OCI-M2 (cell line): ENCODE results near the gene AOC3.
A peak's percentile ranks its signal among the peaks of the same experiment; 100 is the strongest.

Experiments used
- DNase-seq: peaks from one replicate; lab custom pipeline; 2025; ENCODE audit not compliant: unreplicated experiment; lab: John Stamatoyannopoulos, UW

The AOC3 gene

GRCh38 chr17:42850954-42851353 is at the start of gene AOC3:
TSS of gene AOC3 (plus strand) at chr17:42851199. CDS start at chr17:42851344, 145 bp downstream.
- DNase-seq: no peak

GRCh38 chr17:42803074-42803883 is 47.7 kb upstream of the AOC3 start:
- DNase-seq: no peak

GRCh38 chr17:42804918-42805367 is 46.1 kb upstream of the AOC3 start:
- no peak for DNase-seq

- DNase-seq: no peak
Measured at GRCh38 chr17:42806249-42806648, 44.8 kb upstream of the AOC3 start.

- DNase-seq: no peak
Measured at GRCh38 chr17:42809250-42809649, 41.7 kb upstream of the AOC3 start.

GRCh38 chr17:42814633-42815399 is 36.2 kb upstream of the AOC3 start:
- DNase-seq: no peak

- no peak for DNase-seq
Measured at GRCh38 chr17:42817866-42818265, 33.1 kb upstream of the AOC3 start.

- DNase-seq: no peak
Measured at GRCh38 chr17:42818379-42818778, 32.6 kb upstream of the AOC3 start.

GRCh38 chr17:42819939-42820535 is 31.0 kb upstream of the AOC3 start:
- DNase-seq: no peak

- no peak for DNase-seq
Measured at GRCh38 chr17:42821176-42821575, 29.8 kb upstream of the AOC3 start.

GRCh38 chr17:42827472-42827871 is 23.5 kb upstream of the AOC3 start:
- DNase-seq: no peak

- DNase-seq: no peak
Measured at GRCh38 chr17:42830971-42831370, 20.0 kb upstream of the AOC3 start.

GRCh38 chr17:42832213-42832933 is 18.6 kb upstream of the AOC3 start:
- no peak for DNase-seq

- DNase-seq: peak; percentile 60
Measured at GRCh38 chr17:42832934-42833766, 17.8 kb upstream of the AOC3 start, which contains the start of gene PSME3. TSS of gene PSME3 (plus strand) at chr17:42833397. CDS start at chr17:42833632, 235 bp downstream.

- no peak for DNase-seq
Measured at GRCh38 chr17:42833767-42834422, 17.1 kb upstream of the AOC3 start.

GRCh38 chr17:42835732-42836131 is 15.3 kb upstream of the AOC3 start:
- no peak for DNase-seq

GRCh38 chr17:42841975-42842685 is 8.9 kb upstream of the AOC3 start:
- DNase-seq: no peak

- no peak for DNase-seq
Measured at GRCh38 chr17:42843358-42843934, 7.6 kb upstream of the AOC3 start.

- no peak for DNase-seq
Measured at GRCh38 chr17:42844271-42844670, 6.7 kb upstream of the AOC3 start, which contains the start of gene AOC2. TSS of gene AOC2 (plus strand) at chr17:42844580. CDS start at chr17:42844627, 47 bp downstream.
